ENCODE results near the gene EMSY.

The EMSY gene

DNA sequence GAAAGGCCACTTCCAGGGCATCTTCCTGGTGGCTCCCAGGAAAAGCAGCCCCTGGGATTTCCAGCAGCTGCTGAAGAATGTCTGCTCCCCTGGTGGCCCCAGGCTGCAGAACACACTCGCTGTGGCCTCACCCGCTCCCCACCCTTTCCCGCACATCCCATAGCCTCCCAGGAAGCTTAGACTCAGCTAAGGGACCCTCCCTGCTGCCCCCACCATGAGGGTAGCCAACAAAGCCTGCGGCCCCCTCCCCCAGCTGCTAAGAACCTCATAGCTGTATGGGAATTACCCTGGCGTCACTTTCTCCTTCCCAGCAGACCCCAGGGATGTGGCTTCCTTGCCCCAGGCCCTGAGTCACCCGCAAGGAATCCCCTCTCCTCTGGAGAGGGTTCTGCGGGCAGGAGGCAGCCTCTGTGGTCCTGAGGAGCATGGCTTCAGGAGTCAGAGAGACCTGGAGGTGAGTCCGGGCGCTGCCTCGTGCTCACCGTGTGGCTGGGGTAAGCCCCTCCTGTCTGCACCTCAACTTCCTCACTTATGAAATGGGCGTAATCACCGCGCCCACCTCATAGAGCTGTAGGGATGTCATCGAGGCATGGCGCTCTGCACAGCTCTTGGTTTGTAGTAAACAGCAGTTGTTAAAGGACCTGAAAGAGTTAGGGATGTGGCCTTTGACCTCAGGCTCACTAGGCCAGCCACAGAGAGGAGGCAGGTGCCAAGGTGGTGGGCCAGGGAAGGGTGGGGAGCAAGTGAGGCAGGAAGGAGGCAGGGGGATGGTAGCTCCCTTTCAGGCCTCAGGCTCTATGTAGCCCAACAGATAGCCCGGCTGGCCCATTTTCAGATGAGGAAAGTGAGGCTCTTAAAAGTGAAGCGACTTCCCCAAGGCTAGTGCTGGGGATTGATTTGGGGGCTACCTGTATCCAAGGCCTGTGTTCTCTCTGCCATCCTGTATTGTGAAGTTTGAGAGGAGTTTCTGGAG is 154.5 kb downstream of the EMSY start:
- DNase-seq, result no peak

DNA sequence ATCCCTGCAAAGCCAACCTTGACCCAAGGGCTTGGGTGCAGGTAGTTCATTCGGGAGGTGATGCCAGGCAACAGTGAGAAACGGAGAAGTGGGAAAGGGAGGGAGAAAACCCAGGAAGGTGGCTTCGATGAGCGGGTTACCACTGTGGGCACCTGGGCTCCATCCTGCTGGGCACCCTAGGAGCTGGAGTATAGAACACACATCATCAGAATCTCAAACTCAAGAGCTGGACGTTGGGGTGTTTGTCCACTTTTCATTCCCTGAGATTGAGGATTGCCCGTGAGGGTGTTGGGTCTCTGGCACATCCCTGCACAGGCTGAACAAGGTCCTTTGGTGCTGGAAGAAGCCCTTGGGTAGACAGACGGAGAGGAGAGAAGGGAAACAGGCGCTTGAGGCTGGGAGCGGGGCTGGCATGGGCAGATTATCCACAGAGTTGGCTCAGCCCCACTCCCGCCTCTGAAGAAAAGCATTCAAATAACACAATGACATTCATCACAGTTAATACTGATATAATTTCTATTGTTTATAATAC is 155.4 kb downstream of the EMSY start:
- DNase-seq, result no peak

DNA sequence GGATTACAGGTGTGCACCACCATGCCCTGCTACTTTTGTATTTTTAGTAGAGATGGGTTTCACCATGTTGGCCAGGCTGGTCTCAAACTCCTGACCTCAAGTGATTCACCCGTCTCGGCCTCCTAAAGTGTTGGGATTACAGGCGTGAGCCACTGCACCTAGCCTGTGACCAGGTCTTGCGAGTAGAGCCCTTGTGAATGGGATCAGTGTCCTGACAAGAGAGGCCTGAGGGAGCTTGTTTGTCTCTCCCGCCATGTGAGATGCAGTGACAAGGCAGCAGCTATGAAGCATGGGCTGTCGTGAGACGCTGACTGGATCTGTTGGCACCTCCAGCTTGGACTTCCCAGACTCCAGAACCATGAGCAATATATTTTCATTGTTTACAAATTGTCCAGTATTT is 156.5 kb downstream of the EMSY start:
- DNase-seq, result no peak

DNA sequence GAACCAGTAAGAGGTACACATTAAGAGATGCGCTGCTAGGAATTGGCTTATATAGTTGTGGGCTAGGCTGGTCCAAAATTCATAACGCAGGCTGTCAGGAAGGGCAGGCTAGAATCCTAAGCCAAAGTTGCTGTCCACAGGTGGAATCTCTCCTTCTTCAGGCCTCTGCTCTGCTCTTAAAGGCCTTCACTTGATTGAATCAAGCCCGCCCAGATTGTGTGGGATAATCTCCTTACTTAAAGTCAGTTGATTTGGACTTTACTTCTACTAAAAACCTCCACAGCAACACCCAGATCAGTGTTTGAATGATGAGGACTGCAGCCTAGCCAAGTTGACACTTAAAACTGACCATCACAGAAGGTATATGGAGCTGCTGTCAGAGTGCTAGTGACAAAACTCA is 156.9 kb downstream of the EMSY start:
- no peak for DNase-seq

DNA sequence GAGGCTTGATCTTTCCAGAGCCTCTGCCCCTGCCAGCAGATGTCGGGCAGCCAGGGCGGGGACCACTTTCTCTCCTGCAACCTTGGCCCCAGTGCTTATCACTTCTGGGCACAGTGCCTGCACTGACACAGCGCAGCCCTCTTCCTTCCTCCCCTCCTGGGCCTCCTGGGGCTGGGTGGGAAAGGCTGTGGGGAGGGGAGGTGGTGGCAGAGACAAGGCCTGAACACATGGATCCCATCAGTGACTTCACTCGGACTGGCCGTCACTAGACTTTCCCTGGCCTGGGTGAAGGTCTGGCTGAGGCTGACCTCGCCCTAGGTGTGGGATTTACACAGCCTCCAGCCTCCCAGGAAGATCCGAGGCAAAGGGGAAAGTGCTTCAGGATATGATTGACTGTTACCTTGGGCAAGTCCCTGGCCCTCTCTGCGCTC is 157.6 kb downstream of the EMSY start:
- no peak for DNase-seq

Measured in activated CD4-positive, alpha-beta T cell treated with anti-CD3 and anti-CD28 coated beads, Interleukin-2, amount 50 U/mL, for 48 hours (primary cell).